ENCODE data around the gene NOMO2. TPM values are rescaled to one million over a fixed set of nuclear protein-coding genes. Genes with fewer than 3 reads are reported as not detected.
"Not testable (repeated sequence)": the region's sequence is repeated elsewhere in the genome, so short reads cannot be mapped to it uniquely, and the experiment has no call there.

The NOMO2 gene
- total and polyA plus RNA-seq, 5 donors from 2014 or later: 77.6 to 126 (median 91.4) TPM

DNA sequence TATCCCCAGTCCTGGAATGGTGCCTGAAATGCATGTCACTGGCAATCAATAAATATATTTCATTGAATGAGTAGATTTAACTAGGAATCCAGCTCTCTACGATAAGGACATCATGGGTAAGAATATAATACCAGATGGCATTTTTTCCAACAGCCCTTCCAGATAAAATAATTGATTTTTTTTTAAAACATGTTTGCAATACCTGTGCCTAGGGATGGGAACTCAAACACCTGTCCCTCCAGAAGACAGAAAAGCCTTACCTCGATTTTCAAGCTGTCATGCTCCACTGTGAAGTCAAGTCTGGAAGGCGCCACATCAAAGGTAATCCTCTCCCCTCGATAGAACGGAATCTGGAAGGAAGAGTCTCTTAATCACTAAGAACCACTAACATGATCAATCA, 20.0 kb downstream of the NOMO2 start:
- not testable (repeated sequence) for H3K27ac ChIP-seq (ENCODE audit: insufficient read depth, low read length, poor library complexity, severe bottlenecking); H3K27me3 ChIP-seq (ENCODE audit: control insufficient read depth, insufficient read depth, low read length); H3K4me3 Mint-ChIP-seq; H3K27me3 Mint-ChIP-seq; ATAC-seq (ENCODE audit: low read depth in 2 of 2); H3K36me3 ChIP-seq (ENCODE audit: control insufficient read depth, insufficient read depth, low read length); DNase-seq; H3K27ac Mint-ChIP-seq; H3K9me3 Mint-ChIP-seq; H3K4me1 ChIP-seq (ENCODE audit: control insufficient read depth, insufficient read depth, low read length, poor library complexity, severe bottlenecking); H3K4me3 ChIP-seq (ENCODE audit: low read depth, low read length); H3K9me3 ChIP-seq (ENCODE audit: control insufficient read depth in 2 of 2, low read length in 2 of 2); H3K36me3 Mint-ChIP-seq; H3K4me1 Mint-ChIP-seq

DNA sequence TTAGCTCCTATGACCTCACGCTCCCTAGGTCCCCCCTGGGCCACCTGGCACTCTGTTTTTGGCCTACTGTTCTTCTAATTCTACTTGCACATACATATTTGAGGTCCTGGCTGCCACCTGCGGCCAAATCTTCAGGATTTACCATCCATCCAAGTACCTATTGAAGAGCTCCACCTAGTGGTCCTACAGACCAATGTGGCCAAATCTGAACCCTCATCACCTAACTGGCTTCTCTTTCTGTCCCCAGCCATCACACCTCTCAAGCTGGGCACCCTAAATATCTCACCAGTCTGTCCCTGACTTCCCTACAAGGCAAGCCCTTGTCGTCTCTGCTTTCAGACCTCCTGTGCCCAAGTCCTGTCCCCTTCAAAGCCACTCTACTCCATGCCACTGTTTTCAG, 24.9 kb downstream of the NOMO2 start:
- not testable (repeated sequence) for H3K36me3 Mint-ChIP-seq; H3K4me3 Mint-ChIP-seq; H3K27ac Mint-ChIP-seq; DNase-seq; H3K9me3 ChIP-seq (ENCODE audit: control insufficient read depth in 2 of 2, low read length in 2 of 2); H3K27me3 ChIP-seq (ENCODE audit: control insufficient read depth, insufficient read depth, low read length); H3K9me3 Mint-ChIP-seq; H3K27ac ChIP-seq (ENCODE audit: insufficient read depth, low read length, poor library complexity, severe bottlenecking); H3K4me3 ChIP-seq (ENCODE audit: low read depth, low read length); ATAC-seq (ENCODE audit: low read depth in 2 of 2); H3K4me1 Mint-ChIP-seq; H3K27me3 Mint-ChIP-seq; H3K36me3 ChIP-seq (ENCODE audit: control insufficient read depth, insufficient read depth, low read length); H3K4me1 ChIP-seq (ENCODE audit: control insufficient read depth, insufficient read depth, low read length, poor library complexity, severe bottlenecking)

GRCh38 chr16:18535519-18536168, 26.3 kb downstream of the NOMO2 start:
- H3K27ac Mint-ChIP-seq: peak overlapping the region in 1 of 3 donors; percentile 20
- not testable (repeated sequence) for H3K4me3 Mint-ChIP-seq

DNA sequence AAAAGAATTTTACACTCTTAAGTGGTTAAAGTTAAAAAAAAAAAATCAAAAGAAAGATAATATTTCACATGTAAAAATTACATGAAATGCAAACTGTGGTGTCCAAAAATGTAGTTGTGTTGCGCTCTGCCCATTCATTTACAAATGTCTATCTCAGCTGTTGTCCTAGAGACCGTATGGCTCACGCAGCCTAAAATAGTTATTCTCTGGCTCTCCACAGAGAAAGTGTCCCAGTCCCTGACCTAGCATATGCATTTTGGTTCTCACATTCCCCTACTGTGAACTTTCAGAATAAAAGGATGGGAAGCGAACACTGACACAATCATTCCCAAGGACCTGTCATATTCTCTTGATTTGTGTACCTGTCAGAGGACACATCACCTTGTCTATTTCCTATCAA, 27.6 kb downstream of the NOMO2 start:
- H3K27me3 Mint-ChIP-seq; H3K9me3 Mint-ChIP-seq; H3K27me3 ChIP-seq (ENCODE audit: control insufficient read depth, insufficient read depth, low read length); H3K27ac ChIP-seq (ENCODE audit: insufficient read depth, low read length, poor library complexity, severe bottlenecking); H3K9me3 ChIP-seq (ENCODE audit: control insufficient read depth in 2 of 2, low read length in 2 of 2); DNase-seq; H3K4me3 Mint-ChIP-seq; H3K4me1 Mint-ChIP-seq; H3K36me3 ChIP-seq (ENCODE audit: control insufficient read depth, insufficient read depth, low read length); H3K36me3 Mint-ChIP-seq; H3K4me3 ChIP-seq (ENCODE audit: low read depth, low read length); ATAC-seq (ENCODE audit: low read depth in 2 of 2); H3K27ac Mint-ChIP-seq; H3K4me1 ChIP-seq (ENCODE audit: control insufficient read depth, insufficient read depth, low read length, poor library complexity, severe bottlenecking): not testable (repeated sequence)

More at GRCh38 chr16:18535519-18536168, 26.3 kb downstream of the NOMO2 start:
- not testable (repeated sequence) for H3K36me3 Mint-ChIP-seq; H3K36me3 ChIP-seq (ENCODE audit: control insufficient read depth, insufficient read depth, low read length); H3K4me1 Mint-ChIP-seq; H3K9me3 ChIP-seq (ENCODE audit: control insufficient read depth in 2 of 2, low read length in 2 of 2); H3K27me3 ChIP-seq (ENCODE audit: control insufficient read depth, insufficient read depth, low read length); H3K27me3 Mint-ChIP-seq; ATAC-seq (ENCODE audit: low read depth in 2 of 2); H3K27ac ChIP-seq (ENCODE audit: insufficient read depth, low read length, poor library complexity, severe bottlenecking); H3K4me3 ChIP-seq (ENCODE audit: low read depth, low read length); DNase-seq; H3K9me3 Mint-ChIP-seq; H3K4me1 ChIP-seq (ENCODE audit: control insufficient read depth, insufficient read depth, low read length, poor library complexity, severe bottlenecking)

GRCh38 chr16:18531323-18531722, 30.6 kb downstream of the NOMO2 start:
- not testable (repeated sequence) for H3K9me3 Mint-ChIP-seq; H3K27me3 Mint-ChIP-seq; H3K27ac ChIP-seq (ENCODE audit: insufficient read depth, low read length, poor library complexity, severe bottlenecking); H3K4me3 Mint-ChIP-seq; H3K4me1 Mint-ChIP-seq; H3K27ac Mint-ChIP-seq; H3K4me1 ChIP-seq (ENCODE audit: control insufficient read depth, insufficient read depth, low read length, poor library complexity, severe bottlenecking); H3K4me3 ChIP-seq (ENCODE audit: low read depth, low read length); ATAC-seq (ENCODE audit: low read depth in 2 of 2); DNase-seq; H3K9me3 ChIP-seq (ENCODE audit: control insufficient read depth in 2 of 2, low read length in 2 of 2); H3K36me3 Mint-ChIP-seq; H3K27me3 ChIP-seq (ENCODE audit: control insufficient read depth, insufficient read depth, low read length); H3K36me3 ChIP-seq (ENCODE audit: control insufficient read depth, insufficient read depth, low read length)

- H3K27me3 Mint-ChIP-seq; H3K27me3 ChIP-seq (ENCODE audit: control insufficient read depth, insufficient read depth, low read length); H3K36me3 Mint-ChIP-seq; H3K36me3 ChIP-seq (ENCODE audit: control insufficient read depth, insufficient read depth, low read length); H3K27ac Mint-ChIP-seq; DNase-seq; H3K9me3 ChIP-seq (ENCODE audit: control insufficient read depth in 2 of 2, low read length in 2 of 2); H3K9me3 Mint-ChIP-seq; H3K4me1 ChIP-seq (ENCODE audit: control insufficient read depth, insufficient read depth, low read length, poor library complexity, severe bottlenecking); H3K4me3 Mint-ChIP-seq; H3K27ac ChIP-seq (ENCODE audit: insufficient read depth, low read length, poor library complexity, severe bottlenecking); H3K4me3 ChIP-seq (ENCODE audit: low read depth, low read length); H3K4me1 Mint-ChIP-seq; ATAC-seq (ENCODE audit: low read depth in 2 of 2): not testable (repeated sequence)
Measured at GRCh38 chr16:18530329-18530728, 31.6 kb downstream of the NOMO2 start.

DNA sequence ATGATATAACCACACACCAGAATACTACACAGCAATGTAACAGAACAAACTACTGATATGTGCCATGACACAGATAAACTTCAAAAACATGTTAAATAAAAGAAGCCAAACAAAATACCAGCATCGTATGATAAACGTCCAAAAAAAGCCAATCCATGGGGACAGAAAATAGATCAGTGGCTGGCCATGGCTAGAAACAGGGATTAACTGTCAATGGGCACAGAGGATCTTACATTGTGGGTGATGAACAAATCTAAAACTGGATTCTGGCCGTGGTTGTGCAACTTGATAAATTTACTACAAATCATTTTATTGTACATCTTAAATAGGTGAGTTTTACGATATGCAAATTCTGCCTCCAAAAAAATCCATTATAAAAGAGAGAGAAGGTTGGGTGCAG, 35.4 kb downstream of the NOMO2 start:
- H3K27me3 Mint-ChIP-seq; ATAC-seq (ENCODE audit: low read depth in 2 of 2); H3K27ac Mint-ChIP-seq: not testable (repeated sequence)

GRCh38 chr16:18525882-18526482, 35.9 kb downstream of the NOMO2 start:
- not testable (repeated sequence) for H3K36me3 Mint-ChIP-seq; DNase-seq; H3K4me3 Mint-ChIP-seq; H3K27ac ChIP-seq (ENCODE audit: insufficient read depth, low read length, poor library complexity, severe bottlenecking); H3K36me3 ChIP-seq (ENCODE audit: control insufficient read depth, insufficient read depth, low read length); H3K9me3 Mint-ChIP-seq; H3K27me3 ChIP-seq (ENCODE audit: control insufficient read depth, insufficient read depth, low read length); H3K27me3 Mint-ChIP-seq; H3K4me1 Mint-ChIP-seq; H3K9me3 ChIP-seq (ENCODE audit: control insufficient read depth in 2 of 2, low read length in 2 of 2); H3K27ac Mint-ChIP-seq; H3K4me1 ChIP-seq (ENCODE audit: control insufficient read depth, insufficient read depth, low read length, poor library complexity, severe bottlenecking); H3K4me3 ChIP-seq (ENCODE audit: low read depth, low read length); ATAC-seq (ENCODE audit: low read depth in 2 of 2)

More for the DNA sequence above, 35.4 kb downstream of the NOMO2 start:
- H3K27me3 ChIP-seq (ENCODE audit: control insufficient read depth, insufficient read depth, low read length); H3K36me3 ChIP-seq (ENCODE audit: control insufficient read depth, insufficient read depth, low read length); H3K9me3 Mint-ChIP-seq; H3K36me3 Mint-ChIP-seq; H3K4me3 ChIP-seq (ENCODE audit: low read depth, low read length); DNase-seq; H3K27ac ChIP-seq (ENCODE audit: insufficient read depth, low read length, poor library complexity, severe bottlenecking); H3K9me3 ChIP-seq (ENCODE audit: control insufficient read depth in 2 of 2, low read length in 2 of 2); H3K4me3 Mint-ChIP-seq; H3K4me1 ChIP-seq (ENCODE audit: control insufficient read depth, insufficient read depth, low read length, poor library complexity, severe bottlenecking); H3K4me1 Mint-ChIP-seq: not testable (repeated sequence)

Data from CD4-positive, CD25-positive, alpha-beta regulatory T cell (primary cell).